HFF-Myc (cell line): ENCODE measurements around the gene TIMM17A.

ENCODE experiments used
- DNase-seq: peaks from one replicate; pipeline ENCODE4 v3.0.0-alpha.2; 2011; ENCODE audit warnings: low read depth; ENCODE audit errors: extremely low read depth
- H3K4me3 ChIP-seq: replicated peaks from 2 replicates; pipeline ENCODE4 v1.5.1; 2011; ENCODE audit warnings: low read depth, mild to moderate bottlenecking, control low read depth, low read length
- TF ChIP-seq, protein P1 (sequence below): IDR thresholded peaks from 2 replicates; pipeline ENCODE4 v1.5.1; 2012; ENCODE audit warnings: mild to moderate bottlenecking, low read depth, low read length, control low read depth; ENCODE audit errors: missing control alignments

Gene TIMM17A

DNA sequence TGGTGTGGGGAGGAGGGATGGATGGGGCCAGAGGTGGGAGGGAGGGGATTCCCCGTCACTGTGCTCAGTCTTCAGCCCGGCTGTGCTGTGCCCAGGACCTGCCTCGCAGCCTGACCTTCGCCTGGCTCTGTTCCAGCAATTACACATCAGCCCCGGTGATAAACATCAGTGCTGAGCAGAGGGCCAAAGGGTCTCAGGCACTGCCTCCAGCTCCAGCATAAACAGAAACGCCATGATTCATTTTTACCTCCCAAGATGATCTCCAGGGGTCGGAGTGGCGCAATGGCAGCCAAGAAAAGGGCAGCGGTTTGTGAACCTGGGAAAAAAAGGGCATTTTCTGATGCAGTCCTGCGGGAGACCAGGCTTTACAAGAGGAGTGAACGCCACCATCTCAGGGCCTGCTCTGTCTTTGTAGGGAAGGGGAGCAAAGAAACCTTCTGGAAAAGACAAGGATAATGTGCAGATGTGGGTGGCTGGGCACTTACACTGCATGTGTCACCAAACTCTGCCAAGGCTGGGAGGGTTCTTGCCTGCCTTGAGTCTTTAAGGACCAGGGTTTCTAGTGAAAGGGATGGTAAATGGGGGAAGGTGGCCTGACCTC, 38.6 kb upstream of the TIMM17A start:
- peak; percentile 72 for DNase-seq
- no peak overlapping the region for H3K4me3 ChIP-seq
- TF ChIP-seq, protein P1, sequence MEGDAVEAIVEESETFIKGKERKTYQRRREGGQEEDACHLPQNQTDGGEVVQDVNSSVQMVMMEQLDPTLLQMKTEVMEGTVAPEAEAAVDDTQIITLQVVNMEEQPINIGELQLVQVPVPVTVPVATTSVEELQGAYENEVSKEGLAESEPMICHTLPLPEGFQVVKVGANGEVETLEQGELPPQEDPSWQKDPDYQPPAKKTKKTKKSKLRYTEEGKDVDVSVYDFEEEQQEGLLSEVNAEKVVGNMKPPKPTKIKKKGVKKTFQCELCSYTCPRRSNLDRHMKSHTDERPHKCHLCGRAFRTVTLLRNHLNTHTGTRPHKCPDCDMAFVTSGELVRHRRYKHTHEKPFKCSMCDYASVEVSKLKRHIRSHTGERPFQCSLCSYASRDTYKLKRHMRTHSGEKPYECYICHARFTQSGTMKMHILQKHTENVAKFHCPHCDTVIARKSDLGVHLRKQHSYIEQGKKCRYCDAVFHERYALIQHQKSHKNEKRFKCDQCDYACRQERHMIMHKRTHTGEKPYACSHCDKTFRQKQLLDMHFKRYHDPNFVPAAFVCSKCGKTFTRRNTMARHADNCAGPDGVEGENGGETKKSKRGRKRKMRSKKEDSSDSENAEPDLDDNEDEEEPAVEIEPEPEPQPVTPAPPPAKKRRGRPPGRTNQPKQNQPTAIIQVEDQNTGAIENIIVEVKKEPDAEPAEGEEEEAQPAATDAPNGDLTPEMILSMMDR: no peak

DNA sequence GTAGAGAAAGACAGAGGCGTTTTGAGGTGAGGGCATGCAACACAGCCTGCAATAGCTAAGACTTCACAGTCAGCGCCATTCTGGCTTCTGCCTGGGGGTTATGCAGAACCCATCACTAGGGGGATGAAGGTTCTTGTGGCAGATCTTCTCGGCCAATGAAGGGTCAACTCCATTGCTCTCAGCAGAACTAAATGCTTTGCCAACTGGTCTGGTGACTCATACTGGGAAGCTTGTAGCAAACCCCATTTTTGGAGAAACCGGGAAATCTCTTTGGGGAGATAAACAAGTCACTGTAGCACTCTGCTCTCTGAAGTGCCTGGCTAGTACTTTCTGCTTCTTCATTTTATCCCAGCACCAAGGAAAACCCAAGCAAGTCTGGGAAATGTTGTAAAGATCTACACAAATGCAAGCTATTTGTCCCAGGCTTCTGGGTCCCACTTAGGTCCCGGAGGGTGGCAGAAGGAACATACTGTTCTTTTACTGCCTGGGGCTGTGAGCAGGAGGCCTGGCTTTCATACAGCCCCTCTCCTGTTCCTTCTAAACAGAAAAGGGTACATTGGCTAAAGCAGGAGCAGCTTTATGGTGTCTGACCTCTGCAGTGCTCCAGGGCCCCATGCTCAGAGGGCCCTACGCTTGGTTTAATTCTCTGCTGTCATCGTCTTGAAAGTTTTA, 37.8 kb upstream of the TIMM17A start:
- peak; percentile 67 for DNase-seq
- H3K4me3 ChIP-seq: no peak overlapping the region
- TF ChIP-seq, protein P1: no peak

DNA sequence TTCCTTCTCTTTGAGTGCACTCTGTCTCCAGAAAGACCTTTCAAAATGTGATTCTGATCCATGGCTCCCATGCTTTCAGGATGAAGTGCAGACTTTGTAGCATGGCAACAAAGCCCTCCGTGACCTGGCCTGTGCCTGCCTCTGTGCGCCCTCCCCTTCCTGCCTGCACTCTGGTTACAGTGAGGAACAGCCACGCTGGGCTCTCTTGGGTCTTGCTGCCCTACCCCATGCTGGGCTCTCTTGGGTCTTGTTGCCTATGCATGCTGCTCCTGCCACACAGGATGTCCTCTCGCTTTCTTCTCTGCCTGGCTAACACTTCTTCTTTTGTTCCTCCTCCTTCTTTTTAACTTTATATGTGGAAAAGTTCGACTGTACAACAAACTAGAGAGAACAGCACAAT, 37.0 kb upstream of the TIMM17A start:
- no peak for DNase-seq
- TF ChIP-seq, protein P1: no peak
- no peak overlapping the region for H3K4me3 ChIP-seq

DNA sequence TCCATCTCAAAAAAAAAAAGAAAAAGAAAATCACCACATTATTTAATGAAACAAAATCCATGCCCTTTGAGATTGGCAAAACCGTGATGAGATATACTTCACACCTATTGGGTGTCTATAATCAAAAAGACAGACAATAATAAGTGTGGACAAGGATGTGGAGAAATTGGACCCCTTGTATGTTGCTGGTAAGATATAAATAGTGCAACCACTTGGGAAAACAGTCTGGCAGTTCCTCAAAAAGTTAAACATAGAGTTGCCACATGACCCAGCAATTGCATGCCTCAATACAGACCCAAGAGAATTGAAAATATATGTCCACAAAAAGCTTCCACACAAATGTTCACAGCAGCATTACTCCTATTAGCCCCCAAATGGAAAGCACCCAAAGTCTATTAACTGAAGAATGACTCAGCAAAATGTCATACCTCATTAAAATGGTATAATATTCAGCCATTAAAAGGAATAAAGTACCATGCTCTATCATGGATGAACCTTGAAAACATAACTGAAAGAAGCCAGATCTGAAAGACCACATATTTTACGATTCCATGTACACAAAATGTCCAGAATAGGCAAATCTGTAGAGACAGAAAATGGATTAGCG, 33.2 kb upstream of the TIMM17A start:
- no peak overlapping the region for H3K4me3 ChIP-seq
- no peak for DNase-seq
- TF ChIP-seq, protein P1: no peak

DNA sequence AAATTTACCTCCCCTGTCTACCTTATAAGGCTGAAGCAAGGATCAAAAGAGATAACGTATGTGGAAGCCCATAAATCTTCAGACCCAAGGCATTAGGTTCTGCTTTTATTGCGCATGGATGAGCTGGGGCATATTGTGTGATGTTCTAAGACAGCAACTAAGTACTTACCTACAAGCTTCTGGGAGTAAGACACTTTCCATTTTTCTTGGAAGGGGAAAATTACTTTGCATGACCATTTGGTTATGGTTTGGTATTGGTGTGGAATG, 30.1 kb upstream of the TIMM17A start:
- TF ChIP-seq, protein P1: no peak
- DNase-seq: no peak
- H3K4me3 ChIP-seq: no peak overlapping the region

DNA sequence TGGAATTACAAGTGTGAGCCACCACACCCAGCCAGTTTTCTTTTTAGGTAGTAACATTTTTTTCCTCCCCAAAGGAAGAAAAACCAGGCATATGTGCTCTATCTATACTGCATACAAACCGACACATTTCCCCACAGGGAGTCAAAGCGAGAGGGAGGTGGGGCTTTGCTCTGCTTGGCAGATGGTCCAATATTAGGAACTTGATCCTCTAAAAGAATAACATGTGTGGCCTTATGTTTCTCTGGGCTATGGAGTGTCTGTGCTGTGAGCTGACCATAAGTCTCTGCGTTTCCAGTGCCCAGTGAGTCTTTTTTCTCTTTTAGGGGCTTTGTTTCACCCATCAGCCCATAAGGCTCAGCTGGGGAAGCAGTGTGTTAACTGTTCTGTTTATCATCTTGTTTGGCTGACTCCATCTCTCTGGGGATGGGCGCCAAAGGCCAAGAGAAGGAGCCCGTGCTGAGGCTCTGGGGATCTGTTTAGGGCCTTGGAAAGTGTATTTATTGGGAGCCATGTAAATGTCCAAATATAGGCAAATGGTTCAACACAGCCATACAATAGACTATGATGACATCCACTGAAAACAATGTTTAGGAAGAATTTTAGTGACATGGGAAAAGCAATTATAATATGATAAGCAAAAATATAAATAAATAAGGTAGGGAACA, 29.2 kb upstream of the TIMM17A start:
- H3K4me3 ChIP-seq: no peak overlapping the region
- TF ChIP-seq, protein P1: no peak
- peak; percentile 27 for DNase-seq
